HEK293T (cell line): ENCODE measurements around the gene INSRR.

ENCODE experiments used
- ARNT ChIP-seq: fragments of 450-650 bp; IDR thresholded peaks from 2 replicates; pipeline ENCODE4 v1.6.1; 2017; ENCODE audit warnings: mild to moderate bottlenecking
- BHLHE40 ChIP-seq: fragments of 450-650 bp; IDR thresholded peaks from 2 replicates; pipeline ENCODE4 v1.6.1; 2016; ENCODE audit warnings: mild to moderate bottlenecking, moderate library complexity, borderline replicate concordance
- CTBP1 ChIP-seq: fragments of 450-650 bp; IDR thresholded peaks from 2 replicates; pipeline ENCODE4 v1.6.1; 2016; ENCODE audit warnings: borderline replicate concordance
- ELF4 ChIP-seq: fragments of 450-650 bp; IDR thresholded peaks from 2 replicates; pipeline ENCODE4 v1.6.1; 2017; ENCODE audit warnings: antibody characterized with exemption
- FOXA1 ChIP-seq: fragments of 450-650 bp; IDR thresholded peaks from 2 replicates; pipeline ENCODE4 v1.6.1; 2016; ENCODE audit warnings: mild to moderate bottlenecking
- FOXK2 ChIP-seq: fragments of 450-650 bp; IDR thresholded peaks from 2 replicates; pipeline ENCODE4 v1.6.1; 2016; ENCODE audit warnings: mild to moderate bottlenecking
- FOXM1 ChIP-seq: fragments of 450-650 bp; IDR thresholded peaks from 2 replicates; pipeline ENCODE4 v1.6.1; 2017; ENCODE audit warnings: mild to moderate bottlenecking, borderline replicate concordance
- HDGF ChIP-seq: fragments of 450-650 bp; IDR thresholded peaks from 2 replicates; pipeline ENCODE4 v1.6.1; 2017; ENCODE audit warnings: antibody characterized with exemption, borderline replicate concordance
- L3MBTL2 ChIP-seq: fragments of 450-650 bp; conservative IDR thresholded peaks from 2 replicates; pipeline ENCODE4 v1.6.1; 2016; ENCODE audit warnings: mild to moderate bottlenecking
- PKNOX1 ChIP-seq: fragments of 450-650 bp; IDR thresholded peaks from 2 replicates; pipeline ENCODE4 v1.6.1; 2016
- SP1 ChIP-seq: fragments of 450-650 bp; IDR thresholded peaks from 2 replicates; pipeline ENCODE4 v1.6.1; 2017
- SUZ12 ChIP-seq: fragments of 450-650 bp; IDR thresholded peaks from 2 replicates; pipeline ENCODE4 v1.6.1; 2016; ENCODE audit warnings: mild to moderate bottlenecking
- TARDBP ChIP-seq: fragments of 450-650 bp; IDR thresholded peaks from 2 replicates; pipeline ENCODE4 v1.6.1; 2016

- TF ChIP-seq HDGF (no peak), BHLHE40 (no peak), FOXM1 (no peak), ARNT (no peak), FOXA1 (no peak), L3MBTL2 (no peak), SUZ12 (no peak), SP1 (no peak), TARDBP (no peak), ELF4 (no peak), FOXK2 (no peak), CTBP1 (no peak), PKNOX1 (no peak)
Observed at GRCh38 chr1:156845055-156845952, 13.6 kb downstream of the INSRR start.
